ENCODE data around the gene GET4. TPM values are rescaled to one million over a fixed set of nuclear protein-coding genes. Genes with fewer than 3 reads are reported as not detected.

Gene GET4
- total RNA-seq, 4 donors from 2014 or later = 16.3 to 35.0 (median 17.9) TPM

GRCh38 chr7:849145-849544 is 27.2 kb upstream of the GET4 start:
- TF ChIP-seq CTCF (IDR thresholded peaks at IDR 0.05; ENCODE audit: low read depth) = no peak

- no peak for TF ChIP-seq CTCF (IDR thresholded peaks at IDR 0.05; ENCODE audit: low read depth)
These were observed 26.6 kb upstream of the GET4 start for GRCh38 chr7:849781-850180.

GRCh38 chr7:851204-851603 is 25.1 kb upstream of the GET4 start:
- no peak for TF ChIP-seq CTCF (IDR thresholded peaks at IDR 0.05; ENCODE audit: low read depth)

- no peak for TF ChIP-seq CTCF (IDR thresholded peaks at IDR 0.05; ENCODE audit: low read depth)
These were observed 22.8 kb upstream of the GET4 start for GRCh38 chr7:853366-854117.

GRCh38 chr7:854118-854775 is 22.1 kb upstream of the GET4 start:
- TF ChIP-seq CTCF (IDR thresholded peaks at IDR 0.05; ENCODE audit: low read depth) = no peak

- no peak for TF ChIP-seq CTCF (IDR thresholded peaks at IDR 0.05; ENCODE audit: low read depth)
These were observed 20.5 kb upstream of the GET4 start for GRCh38 chr7:855686-856369.

GRCh38 chr7:856444-857095 is 19.8 kb upstream of the GET4 start:
- no peak for TF ChIP-seq CTCF (IDR thresholded peaks at IDR 0.05; ENCODE audit: low read depth)

Data from subcutaneous adipose tissue (tissue), 4 donors.